Glutamatergic neuron (in vitro differentiated cells): ENCODE measurements around the gene ARMC10. TPM values are rescaled to one million over a fixed set of nuclear protein-coding genes. Genes with fewer than 3 reads are reported as not detected.

Source experiments
- DNase-seq: peaks from one replicate; pipeline ENCODE4 v3.0.0; 2022
- H3K27ac Mint-ChIP-seq: one replicate; pipeline ENCODE4 v1.8.0; 2020; ENCODE audit warnings: mild to moderate bottlenecking, mixed read lengths, inconsistent platforms; ENCODE audit not compliant: unreplicated experiment
- H3K27me3 Mint-ChIP-seq: one replicate; pipeline ENCODE4 v1.8.0; 2020; ENCODE audit warnings: mild to moderate bottlenecking, moderate library complexity, mixed read lengths, inconsistent platforms; ENCODE audit not compliant: unreplicated experiment
- H3K36me3 Mint-ChIP-seq: one replicate; pipeline ENCODE4 v1.8.0; 2020; ENCODE audit warnings: mild to moderate bottlenecking, mixed read lengths, inconsistent platforms; ENCODE audit not compliant: unreplicated experiment
- H3K4me1 Mint-ChIP-seq: one replicate; pipeline ENCODE4 v1.8.0; 2020; ENCODE audit warnings: mild to moderate bottlenecking, low read depth, mixed read lengths, inconsistent platforms; ENCODE audit not compliant: unreplicated experiment
- H3K4me3 Mint-ChIP-seq: one replicate; pipeline ENCODE4 v1.8.0; 2020; ENCODE audit warnings: mild to moderate bottlenecking, mixed read lengths, inconsistent platforms; ENCODE audit not compliant: unreplicated experiment
- H3K9me3 Mint-ChIP-seq: one replicate; pipeline ENCODE4 v1.8.0; 2020; ENCODE audit warnings: mild to moderate bottlenecking, moderate library complexity, mixed read lengths, inconsistent platforms; ENCODE audit not compliant: unreplicated experiment
- CTCF ChIP-seq: fragments of 200-600 bp; sonication (generic); IDR thresholded peaks from one replicate; pipeline ENCODE4 v1.5.0; 2021; ENCODE audit not compliant: partially characterized antibody, unreplicated experiment
- total RNA-seq: library from RNA; stranded (reverse); fragmentation: NEBNext Ultra II Directional; extraction: Animal tissue kit (Norgen Biotek cat#: 25700); gene quantifications from one replicate; pipeline ENCODE4 v1.2.1, GENCODE V29; 2021; ENCODE audit not compliant: unreplicated experiment

The ARMC10 gene
- total RNA-seq, 1 donor from 2014 or later, result 16.1 TPM

GRCh38 chr7:103058122-103058521, 16.8 kb upstream of the ARMC10 start:
- Mint-ChIP-seq H3K36me3 (no peaks in the 10 kb centered on the region), H3K9me3 (no peaks in the 10 kb centered on the region), H3K27ac (no peak overlapping the region), H3K4me1 (peaks cover 5% of the 10 kb centered on the region), H3K4me3 (no peak overlapping the region), H3K27me3 (no peaks in the 10 kb centered on the region)
- DNase-seq, result no peak
- no peak for TF ChIP-seq CTCF

GRCh38 chr7:103059471-103059870, 15.5 kb upstream of the ARMC10 start:
- Mint-ChIP-seq H3K27me3 (no peaks in the 10 kb centered on the region), H3K4me3 (no peak overlapping the region)
- no peak for TF ChIP-seq CTCF

GRCh38 chr7:103063895-103064294, 11.0 kb upstream of the ARMC10 start:
- H3K9me3 Mint-ChIP-seq, result no peaks in the 10 kb centered on the region
- no peak overlapping the region for H3K27ac Mint-ChIP-seq
- no peak for DNase-seq
- no peaks in the 10 kb centered on the region for H3K27me3 Mint-ChIP-seq
- no peaks in the 10 kb centered on the region for H3K4me1 Mint-ChIP-seq
- TF ChIP-seq CTCF, result no peak
- H3K36me3 Mint-ChIP-seq, result peaks cover 5% of the 10 kb centered on the region
- H3K4me3 Mint-ChIP-seq, result no peak overlapping the region

More at GRCh38 chr7:103059471-103059870, 15.5 kb upstream of the ARMC10 start:
- DNase-seq, result no peak
- no peaks in the 10 kb centered on the region for H3K36me3 Mint-ChIP-seq
- H3K4me1 Mint-ChIP-seq, result peaks cover 5% of the 10 kb centered on the region
- no peak overlapping the region for H3K27ac Mint-ChIP-seq
- no peaks in the 10 kb centered on the region for H3K9me3 Mint-ChIP-seq

- H3K4me3 Mint-ChIP-seq, result no peak overlapping the region
- H3K4me1 Mint-ChIP-seq, result no peaks in the 10 kb centered on the region
- TF ChIP-seq CTCF, result peak; percentile 36
- H3K9me3 Mint-ChIP-seq, result no peaks in the 10 kb centered on the region
- H3K27ac Mint-ChIP-seq, result no peak overlapping the region
- H3K36me3 Mint-ChIP-seq, result peaks cover 5% of the 10 kb centered on the region
- DNase-seq, result peak; percentile 70
- no peaks in the 10 kb centered on the region for H3K27me3 Mint-ChIP-seq
Observed at GRCh38 chr7:103065667-103066066, 9.3 kb upstream of the ARMC10 start.

- TF ChIP-seq CTCF, result no peak
- DNase-seq, result no peak
- Mint-ChIP-seq H3K4me1 (peaks cover under 1% of the 10 kb centered on the region), H3K36me3 (peaks cover 5% of the 10 kb centered on the region), H3K27ac (no peak overlapping the region), H3K9me3 (no peaks in the 10 kb centered on the region), H3K27me3 (no peaks in the 10 kb centered on the region), H3K4me3 (no peak overlapping the region)
Observed at GRCh38 chr7:103068414-103069403, 6.2 kb upstream of the ARMC10 start.
